SK-N-SH treated with all-trans-retinoic acid at 6 μM for 48 hours (cell line): ENCODE data around the gene PTDSS2.

Experiments
- BACH2 ChIP-seq: fragments of 250-450 bp; sonication (Bioruptor Pico); IDR thresholded peaks from 2 replicates; pipeline ENCODE4 v1.9.0; 2021; ENCODE audit warnings: mild to moderate bottlenecking, borderline replicate concordance
- ZNF565 ChIP-seq: fragments of 450-650 bp; formaldehyde crosslinking; conservative IDR thresholded peaks from 2 replicates; pipeline ENCODE4 v1.5.0; 2020; ENCODE audit warnings: low read depth, mild to moderate bottlenecking, moderate library complexity
- TF ChIP-seq, protein P1 (sequence below): fragments of 250-450 bp; sonication (Bioruptor Pico); IDR thresholded peaks from 2 replicates; pipeline ENCODE4 v1.5.1; 2020; ENCODE audit warnings: low read depth, mild to moderate bottlenecking, moderate library complexity

DNA sequence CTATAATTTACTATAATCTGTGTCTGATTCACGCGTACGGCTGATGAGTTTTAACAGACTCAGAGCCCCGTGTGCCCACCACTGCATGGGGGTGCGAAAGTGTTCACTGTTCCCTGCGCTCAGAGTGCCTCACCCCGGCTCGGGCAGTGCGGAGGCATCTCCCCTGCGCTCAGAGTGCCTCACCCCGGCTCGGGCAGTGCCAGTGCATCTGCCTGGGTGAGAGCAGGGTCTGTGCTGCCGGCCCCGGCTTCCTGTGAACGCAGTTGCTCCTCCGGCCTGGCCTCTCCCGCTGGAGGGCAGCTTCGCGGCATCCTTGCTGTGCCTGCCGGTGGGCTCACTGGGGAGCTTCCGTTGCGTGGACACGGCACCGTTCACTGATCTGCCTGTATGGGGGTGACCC, 14.2 kb downstream of the PTDSS2 start:
- no peak for TF ChIP-seq ZNF565 (CRISPR knock-in tag)
- TF ChIP-seq BACH2, result no peak
- TF ChIP-seq, protein P1, sequence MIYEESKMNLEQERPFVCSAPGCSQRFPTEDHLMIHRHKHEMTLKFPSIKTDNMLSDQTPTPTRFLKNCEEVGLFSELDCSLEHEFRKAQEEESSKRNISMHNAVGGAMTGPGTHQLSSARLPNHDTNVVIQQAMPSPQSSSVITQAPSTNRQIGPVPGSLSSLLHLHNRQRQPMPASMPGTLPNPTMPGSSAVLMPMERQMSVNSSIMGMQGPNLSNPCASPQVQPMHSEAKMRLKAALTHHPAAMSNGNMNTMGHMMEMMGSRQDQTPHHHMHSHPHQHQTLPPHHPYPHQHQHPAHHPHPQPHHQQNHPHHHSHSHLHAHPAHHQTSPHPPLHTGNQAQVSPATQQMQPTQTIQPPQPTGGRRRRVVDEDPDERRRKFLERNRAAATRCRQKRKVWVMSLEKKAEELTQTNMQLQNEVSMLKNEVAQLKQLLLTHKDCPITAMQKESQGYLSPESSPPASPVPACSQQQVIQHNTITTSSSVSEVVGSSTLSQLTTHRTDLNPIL (CRISPR knock-in tag), result no peak
